Renal cortex interstitium (tissue), 11 donors: ENCODE data around the gene ASAH2. TPM values are rescaled to one million over a fixed set of nuclear protein-coding genes. Genes with fewer than 3 reads are reported as not detected.
"Not testable (repeated sequence)": the region's sequence is repeated elsewhere in the genome, so short reads cannot be mapped to it uniquely, and the experiment has no call there.

ENCODE experiments used
- DNase-seq, 11 donors: peaks; one replicate each; pipeline ENCODE4 v3.0.0-alpha.2; 2013; ENCODE audit warnings: low read depth in 9 of 11, low spot score in 4 of 11; ENCODE audit errors: extremely low read depth in 1 of 11
- polyA plus RNA-seq, 3 donors: library from polyadenylated mRNA; unstranded; fragments of 120-200 nt; gene quantifications; one replicate each; pipeline ENCODE4 v1.2.1, GENCODE V29; 2013; ENCODE audit not compliant: insufficient read length in 3 of 3

ASAH2 gene
- polyA plus RNA-seq, 3 donors = 3.1 to 8.2 (median 3.2) TPM

DNA sequence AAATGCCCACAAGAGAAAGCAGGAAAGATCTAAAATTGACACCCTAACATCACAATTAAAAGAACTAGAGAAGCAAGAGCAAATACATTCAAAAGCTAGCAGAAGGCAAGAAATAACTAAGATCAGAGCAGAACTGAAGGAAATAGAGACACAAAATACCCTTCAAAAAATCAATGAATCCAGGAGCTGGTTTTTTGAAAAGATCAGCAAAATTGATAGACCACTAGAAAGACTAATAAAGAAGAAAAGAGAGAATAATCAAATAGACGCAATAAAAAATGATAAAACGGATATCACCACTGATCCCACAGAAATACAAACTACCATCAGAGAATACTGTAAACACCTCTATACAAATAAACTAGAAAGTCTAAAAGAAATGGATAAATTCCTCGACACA, 16.6 kb upstream of the ASAH2 start:
- DNase-seq = not testable (repeated sequence)

DNA sequence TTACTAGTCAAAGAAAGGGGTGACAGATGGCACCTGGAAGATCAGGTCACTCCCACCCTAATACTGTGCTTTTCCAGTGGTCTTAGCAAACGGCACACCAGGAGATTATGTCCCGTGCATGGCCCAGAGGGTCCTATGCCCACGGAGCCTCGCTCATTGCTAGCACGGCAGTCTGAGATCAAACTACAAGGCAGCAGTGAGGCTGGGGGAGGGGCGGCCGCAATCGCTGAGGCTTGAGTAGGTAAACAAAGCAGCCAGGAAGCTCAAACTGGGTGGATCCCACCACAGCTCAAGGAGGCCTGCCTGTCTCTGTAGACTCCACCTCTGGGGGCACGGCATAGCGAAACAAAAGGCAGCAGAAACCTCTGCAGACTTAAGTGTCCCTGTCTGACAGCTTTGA, 11.3 kb upstream of the ASAH2 start:
- not testable (repeated sequence) for DNase-seq

DNA sequence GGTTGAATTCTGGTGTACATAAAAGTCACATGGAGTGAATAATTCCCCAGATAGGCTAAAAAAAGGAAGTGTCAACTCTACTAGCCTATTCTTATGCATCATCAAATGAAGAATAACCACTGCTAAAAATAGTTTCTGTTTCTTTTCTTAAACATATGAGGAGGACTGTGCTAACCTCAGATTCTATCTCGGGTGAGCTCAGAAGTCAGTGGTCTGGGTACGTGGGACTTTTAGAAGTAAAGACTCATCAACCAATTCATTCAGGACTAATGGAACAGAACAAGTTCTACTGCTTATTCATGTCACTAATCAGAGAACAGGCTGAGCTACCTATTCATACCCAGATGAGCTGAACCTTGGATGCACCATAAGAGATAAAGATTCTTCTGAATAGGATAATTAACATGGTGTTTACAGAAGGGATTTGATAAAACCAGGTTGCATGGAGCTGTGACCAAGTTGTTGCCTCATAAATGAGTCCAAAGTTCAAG, 9.5 kb upstream of the ASAH2 start:
- DNase-seq = no peak

DNA sequence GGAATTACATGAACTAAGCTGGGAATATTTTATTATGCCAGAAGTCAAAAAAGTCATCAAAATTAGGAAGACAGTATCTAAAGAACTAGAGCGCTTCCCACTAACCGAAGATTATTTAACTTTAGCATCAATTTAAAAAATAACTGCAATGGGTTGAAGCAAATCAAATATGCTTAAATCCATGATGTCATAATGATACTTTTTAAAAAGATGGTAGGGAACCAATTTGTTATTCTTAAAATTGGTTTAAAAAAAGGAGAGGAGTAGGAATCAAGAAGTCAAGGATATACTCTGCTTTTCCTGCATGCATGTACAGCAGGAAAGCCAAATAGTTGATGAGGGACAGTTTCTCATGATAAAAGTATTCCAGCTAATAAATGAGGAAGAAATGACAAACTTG, 3.2 kb upstream of the ASAH2 start:
- DNase-seq = no peak

DNA sequence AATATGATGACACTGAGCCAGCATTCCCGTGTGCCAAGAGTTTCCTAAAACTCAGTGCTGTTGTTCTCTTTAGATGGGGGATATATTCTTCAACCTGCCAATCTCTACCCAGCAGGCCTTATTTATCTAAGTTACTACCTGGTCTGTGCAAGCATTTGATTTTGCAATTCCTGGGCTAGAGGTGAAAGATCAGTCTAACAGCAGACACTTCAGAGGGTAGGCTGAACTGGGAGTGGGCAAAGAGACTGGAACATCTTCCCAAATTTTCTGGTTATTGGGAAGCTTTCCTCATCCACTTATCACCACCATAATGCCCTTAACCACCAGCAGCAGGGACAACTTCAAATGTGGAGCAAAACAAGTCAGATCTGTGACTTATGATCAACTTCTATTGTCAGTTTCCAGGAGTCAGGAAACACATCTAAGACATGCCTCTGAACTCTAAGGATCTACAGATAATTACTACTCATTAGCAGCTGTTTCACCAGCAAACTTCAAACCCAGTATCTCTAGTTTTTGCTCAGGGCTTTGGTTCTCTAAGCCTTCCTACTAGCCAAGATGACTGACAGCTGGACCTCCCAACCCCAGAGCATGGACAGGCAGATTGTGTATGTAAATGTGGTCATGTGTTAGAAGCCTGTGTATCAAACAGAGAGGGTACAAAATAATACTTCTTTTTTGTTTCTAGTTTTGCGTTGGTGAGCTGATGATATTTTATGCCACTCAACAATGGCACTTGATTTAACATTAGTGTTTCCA, 1.0 kb downstream of the ASAH2 start:
- no peak for DNase-seq

DNA sequence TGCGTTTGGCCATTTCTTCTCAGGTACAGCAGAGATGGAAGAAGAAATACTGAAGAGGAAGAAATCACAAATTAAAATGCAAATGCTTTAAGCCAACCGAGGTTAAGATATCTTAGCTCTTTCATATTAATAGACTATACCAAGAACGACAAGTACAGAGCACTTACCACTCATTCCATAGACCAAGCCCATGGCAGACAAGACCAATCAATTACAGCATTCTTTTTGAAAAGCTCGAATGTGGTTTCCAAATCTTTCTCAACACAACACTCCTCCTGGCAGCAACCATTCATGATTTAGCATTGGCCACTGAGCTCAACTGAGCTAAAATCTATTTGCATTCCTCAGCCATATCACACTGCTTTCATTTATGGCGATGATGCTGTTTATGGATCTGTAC, 2.7 kb downstream of the ASAH2 start:
- no peak for DNase-seq

DNA sequence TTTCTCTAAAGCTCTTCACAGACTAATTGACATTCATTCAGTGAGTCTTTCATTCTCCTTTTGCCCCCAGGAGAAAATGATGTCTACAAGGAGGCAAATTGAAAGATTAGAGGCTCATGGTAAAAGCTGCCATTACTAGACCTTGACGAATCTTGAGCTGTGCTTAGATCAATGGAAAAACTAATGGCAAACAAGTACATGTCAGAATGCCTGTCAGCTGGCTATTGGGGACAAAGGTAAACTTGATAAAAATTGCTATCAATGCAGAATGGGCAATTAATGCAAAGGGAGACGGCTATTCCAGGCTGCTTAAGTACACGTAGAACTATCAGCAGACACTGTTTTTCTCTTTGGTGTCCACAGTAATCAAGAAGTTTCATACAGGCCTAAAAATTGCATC, 3.3 kb downstream of the ASAH2 start:
- no peak for DNase-seq

DNA sequence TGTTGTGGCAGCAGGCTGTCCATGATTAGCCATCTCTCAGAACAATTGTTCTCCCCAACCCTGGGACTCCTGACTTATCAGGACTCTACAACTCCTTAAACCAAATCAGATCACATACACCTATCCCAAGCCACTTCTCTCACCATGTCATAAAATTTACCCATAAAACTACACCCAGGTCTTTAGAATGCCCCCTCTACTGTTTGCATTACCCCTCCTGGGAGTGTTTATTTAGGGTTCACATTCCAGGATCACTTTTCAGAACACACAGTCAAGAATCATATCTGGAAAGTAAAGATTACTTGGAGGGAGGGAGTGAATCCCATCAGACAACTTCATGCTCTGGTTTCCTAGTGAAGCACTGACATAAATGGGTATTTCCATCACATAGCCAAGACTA, 7.1 kb downstream of the ASAH2 start:
- DNase-seq = no peak

DNA sequence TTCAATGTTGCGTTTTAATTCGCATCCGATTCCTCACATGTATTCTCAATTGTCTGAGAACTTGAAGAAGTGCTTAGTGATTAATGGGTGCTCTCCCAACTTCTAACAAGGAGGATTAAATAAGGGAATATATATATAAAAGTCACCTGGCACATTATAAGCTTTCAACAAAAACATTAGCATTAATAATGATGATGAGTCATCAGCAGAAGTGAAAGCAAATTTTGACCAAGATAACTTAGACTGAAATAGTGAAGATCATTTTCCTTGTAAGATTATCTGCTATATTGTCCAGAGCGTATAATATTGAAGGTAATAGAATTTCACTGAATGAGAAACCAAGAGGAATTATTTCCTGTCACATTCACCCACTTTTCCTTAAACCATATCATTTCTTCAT, 8.5 kb downstream of the ASAH2 start:
- DNase-seq = no peak

DNA sequence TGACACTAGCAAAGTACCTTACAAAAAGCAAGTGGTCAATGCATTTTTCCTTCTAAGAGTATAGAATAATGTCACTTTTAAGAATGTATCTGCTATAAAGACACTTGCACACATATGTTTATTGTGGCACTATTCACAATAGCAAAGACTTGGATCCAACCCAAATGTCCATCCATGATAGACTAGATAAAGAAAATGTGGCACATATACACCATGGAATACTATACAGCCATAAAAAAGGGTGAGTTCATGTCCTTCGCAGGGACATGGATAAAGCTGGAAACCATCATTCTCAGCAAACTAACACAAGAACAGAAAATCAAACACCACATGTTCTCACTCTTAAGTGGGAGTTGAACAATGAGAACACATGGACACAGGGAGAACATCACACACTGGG, 9.8 kb downstream of the ASAH2 start:
- DNase-seq = not testable (repeated sequence)

DNA sequence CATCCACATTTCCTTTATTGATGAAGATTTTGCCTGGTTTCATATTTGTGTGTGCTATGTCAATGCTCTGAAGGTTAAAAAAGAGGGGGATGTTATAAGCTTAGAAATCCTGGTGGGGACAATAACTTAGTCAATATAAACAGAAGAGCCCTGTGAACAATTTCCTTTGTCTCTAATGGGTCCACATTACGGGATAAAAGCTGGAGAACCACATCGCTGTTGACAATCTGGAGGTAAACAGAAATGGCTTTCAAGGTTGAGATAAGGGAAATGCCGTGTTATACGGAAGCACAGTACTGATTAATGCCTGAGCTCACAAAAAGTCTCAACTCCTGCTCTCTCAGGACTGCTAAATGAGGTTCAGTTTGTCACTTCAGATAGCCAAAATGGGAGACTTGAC, 16.8 kb downstream of the ASAH2 start:
- DNase-seq = no peak

DNA sequence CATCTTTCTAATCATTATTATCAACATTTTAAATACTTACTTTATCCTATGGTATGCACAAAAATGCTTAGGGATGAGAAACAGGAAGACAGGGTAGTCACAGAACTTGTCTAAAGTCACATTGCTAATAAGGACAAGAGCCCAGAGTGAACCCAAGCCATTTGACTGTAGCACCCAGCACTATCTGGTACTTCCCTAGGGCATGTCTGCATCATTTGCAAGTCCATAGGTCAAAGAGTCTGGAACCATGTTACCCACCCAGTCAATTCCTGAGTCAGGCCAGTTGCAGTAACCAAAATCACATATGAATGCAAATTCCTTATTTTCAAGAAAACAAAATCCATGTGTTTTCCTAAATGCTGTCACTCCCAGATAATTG, 19.1 kb downstream of the ASAH2 start:
- no peak for DNase-seq

DNA sequence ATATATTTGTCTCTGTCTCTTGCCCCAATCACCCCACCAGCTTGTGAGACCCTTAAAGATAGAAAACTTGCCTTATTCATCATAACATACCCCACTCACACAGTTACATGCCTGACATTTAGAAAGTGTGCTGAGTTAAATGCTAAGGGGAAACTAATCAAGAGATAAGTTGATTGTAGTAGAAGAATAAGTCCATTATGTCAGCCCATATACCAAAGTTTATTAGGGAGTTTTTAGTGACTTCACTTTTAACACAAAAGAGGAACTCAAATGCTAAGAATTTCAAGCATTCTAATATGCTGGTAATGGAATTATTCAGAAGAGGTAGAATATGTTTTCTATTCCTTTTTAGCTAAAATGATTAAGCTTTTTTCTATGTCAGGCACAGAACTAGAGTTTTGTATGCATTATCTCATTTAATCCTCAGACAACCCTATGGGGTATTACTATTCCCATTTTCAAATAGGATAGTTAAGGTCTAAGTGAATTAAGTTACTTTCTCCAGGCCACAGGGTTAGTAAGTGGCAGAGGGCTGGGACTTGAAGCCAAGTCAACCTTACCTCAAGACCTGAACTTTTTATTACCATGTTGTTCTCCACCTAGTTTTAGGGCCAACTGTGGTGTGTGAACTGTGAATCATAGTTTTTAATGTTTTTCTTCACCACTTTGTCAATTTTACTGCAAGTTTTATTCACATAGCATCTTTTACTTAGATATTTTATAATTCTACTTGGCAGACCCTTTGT, 19.6 kb downstream of the ASAH2 start:
- no peak for DNase-seq

DNA sequence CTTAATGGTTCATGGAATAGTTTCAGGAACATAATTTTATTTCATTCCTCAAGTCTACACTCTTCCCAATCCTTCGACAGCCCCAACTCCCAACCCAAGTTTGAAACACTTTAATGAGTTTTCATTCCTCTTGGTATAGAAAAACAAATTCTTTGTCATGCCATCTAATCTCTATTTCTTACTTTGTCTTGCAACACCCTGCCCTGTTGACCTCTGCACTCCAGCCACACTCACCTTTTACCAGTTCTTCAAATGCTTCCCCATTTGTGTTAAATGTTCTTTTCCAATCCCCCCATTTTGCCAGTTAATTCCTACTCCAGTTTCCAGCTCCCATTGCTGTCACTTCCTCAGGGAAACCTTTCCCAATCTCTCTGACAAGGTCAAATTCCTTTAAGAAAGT, 21.9 kb downstream of the ASAH2 start:
- no peak for DNase-seq

DNA sequence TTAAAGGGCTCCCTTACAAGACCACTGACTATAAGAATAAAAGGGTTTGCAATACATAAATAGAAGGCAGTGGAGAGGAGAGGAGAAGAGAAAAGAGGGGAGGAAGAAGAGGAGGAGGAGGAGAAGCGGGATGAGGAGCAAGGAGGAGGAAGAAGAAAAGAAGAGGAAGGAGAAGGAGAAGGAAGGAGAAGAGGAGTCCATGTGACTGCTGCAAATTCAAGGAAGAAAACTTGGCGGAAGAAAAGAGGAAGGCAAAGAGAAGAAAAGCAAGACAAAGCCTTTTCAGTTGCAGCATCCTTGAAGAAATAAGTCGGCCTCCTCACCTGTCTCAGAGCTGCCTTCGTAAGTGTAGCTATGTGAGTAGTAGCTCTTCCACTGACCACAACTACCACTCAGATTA, 22.6 kb downstream of the ASAH2 start:
- DNase-seq = no peak

DNA sequence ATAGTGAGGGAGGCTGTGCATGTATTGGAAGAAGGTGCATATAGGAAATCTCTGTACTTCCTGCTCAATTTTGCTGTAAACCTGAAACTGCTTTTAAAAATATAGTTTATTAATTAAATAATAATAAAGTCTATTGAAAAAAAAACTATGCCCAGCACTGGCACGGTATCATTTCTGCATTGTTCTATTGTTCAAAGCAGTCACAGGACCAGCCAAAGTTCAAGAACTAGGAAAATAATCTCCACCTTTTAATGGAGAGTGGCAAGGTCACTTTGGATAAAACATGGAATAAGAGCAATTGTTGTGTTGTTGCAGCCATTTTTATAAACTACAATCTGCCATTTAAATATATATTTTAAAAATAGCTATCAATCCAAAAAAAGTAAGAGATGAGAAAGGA, 24.7 kb downstream of the ASAH2 start:
- no peak for DNase-seq

DNA sequence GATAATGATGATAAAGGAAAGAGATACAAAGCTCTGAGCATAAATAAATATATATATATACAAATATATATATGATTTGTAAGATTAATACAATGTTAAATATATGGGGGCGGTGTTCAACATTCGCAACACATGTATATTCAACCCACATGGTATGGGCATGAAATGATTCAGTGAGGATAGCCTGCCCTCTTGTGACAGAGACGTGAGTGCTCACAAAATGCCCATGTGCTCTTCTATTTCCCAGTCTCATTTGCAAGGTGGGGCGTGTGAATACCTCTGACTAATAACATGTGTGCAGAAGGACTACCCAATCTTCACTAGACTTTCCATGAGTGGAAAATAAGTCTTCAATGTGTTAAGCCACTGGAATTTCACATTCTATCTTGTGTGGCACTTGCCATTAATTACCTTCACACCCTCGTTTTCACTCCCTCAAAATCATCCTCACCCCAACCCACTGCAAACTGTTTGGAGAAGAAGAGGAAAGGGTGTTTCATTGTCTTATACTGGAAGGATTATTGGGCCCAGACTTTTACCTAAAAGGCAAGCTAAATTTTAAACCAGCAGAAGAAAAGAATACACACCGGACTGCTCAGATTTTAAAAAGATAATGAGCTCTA, 26.9 kb downstream of the ASAH2 start:
- DNase-seq = peak in 9 of 11 donors; percentile 2 to 22 (median 10)

DNA sequence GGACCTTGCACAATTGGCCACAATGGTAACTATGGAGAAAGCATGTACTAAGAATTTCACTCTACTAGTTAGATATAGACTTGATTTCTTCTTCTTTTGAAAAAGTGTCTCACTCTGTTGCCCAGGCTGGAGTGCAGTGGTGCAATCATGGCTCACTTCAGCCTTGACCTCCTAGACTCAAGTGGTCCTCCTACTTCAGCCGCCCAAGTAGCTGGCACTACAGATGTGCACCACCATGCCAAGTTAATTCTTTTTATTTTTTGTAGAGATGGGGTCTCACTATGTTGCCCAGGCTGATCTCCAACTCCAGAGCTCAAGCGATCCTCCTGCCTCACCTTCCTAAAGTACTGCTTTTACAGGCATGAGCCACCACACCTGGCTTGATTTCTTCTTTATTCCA, 29.1 kb downstream of the ASAH2 start:
- DNase-seq = no peak

DNA sequence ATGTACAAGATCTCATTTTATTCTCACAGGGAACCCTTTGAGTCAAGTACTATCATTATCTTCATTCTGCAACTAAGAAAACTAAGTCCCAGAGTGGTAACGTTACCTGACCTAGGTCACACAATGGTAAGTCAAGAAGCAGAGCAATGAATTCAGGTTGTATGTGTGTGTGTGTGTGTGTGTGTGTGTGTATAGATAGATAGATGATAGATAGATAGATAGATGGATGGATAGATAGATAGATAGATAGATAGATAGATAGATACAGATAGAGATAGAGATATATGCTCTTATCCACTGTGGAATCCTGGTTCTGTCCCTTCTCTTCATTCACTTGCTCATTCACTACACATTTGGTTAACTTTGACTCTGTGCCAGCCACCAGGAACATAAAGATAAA, 29.8 kb downstream of the ASAH2 start:
- DNase-seq = no peak

DNA sequence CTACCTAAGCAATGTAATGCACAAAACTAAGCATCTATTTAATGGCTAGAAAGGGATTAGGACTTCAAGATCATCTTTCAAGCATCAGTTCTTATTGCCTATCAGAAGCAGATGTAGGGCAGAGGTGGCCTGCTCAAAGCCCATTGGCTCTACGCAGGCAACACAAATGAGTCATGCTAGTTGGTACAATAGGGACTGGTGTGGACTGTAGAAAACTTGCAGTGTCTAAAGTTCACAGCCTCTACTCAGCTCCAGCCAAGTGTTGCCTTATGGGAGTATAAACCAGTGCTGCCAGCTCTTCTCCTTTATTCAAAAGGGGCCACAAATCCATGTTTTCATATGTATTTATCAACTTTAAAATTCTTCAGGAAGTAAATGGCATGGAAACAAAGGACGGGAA, 31.7 kb downstream of the ASAH2 start:
- no peak for DNase-seq
